Islet precursor cell (in vitro differentiated cells): ENCODE results near the gene MTX1.
A peak's percentile ranks its signal among the peaks of the same experiment; 100 is the strongest.
"Not testable (repeated sequence)": the region's sequence is repeated elsewhere in the genome, so short reads cannot be mapped to it uniquely, and the experiment has no call there.

Source experiments
- DNase-seq: peaks from one replicate; pipeline ENCODE4 v3.0.0-alpha.2; 2018

Gene MTX1

DNA sequence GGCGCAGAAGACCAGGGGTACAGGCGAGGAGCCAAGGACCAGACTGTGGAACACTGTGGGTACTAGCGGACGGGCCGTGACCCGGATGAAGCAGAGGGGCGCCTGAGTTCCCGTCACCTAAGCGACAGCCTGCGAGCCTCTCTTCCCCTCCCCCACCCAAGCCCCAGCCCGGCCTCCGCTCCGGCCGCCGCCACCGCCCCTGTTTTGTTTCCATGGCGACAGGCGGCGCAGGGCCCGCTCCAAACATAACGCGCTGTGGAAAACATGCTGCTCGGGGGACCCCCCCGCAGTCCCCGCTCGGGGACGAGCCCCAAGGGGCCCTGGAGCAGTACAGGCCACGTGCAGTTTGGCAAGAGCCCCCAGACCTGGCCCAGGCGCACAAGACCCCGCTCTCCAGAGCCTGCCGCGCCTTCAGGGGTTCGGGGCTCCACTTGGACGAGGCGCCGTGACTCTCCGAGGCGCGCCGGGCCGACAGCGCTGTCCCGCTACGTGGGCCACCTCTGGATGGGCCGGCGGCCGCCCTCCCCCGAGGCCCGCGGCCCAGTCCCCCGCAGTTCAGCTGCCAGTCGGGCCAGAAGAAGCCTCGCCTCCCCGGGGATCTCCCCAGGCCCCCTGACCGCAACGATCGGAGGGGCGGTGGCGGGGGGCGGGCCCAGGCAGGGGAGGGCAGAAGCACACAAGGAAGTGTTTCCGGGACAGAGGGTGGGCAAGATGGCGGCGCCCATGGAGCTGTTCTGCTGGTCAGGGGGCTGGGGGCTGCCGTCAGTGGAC is at the start of gene MTX1:
TSS of gene MTX1 (plus strand) at position 155 of the 771 bp plus-strand sequence. CDS start at position 265, 110 bp downstream.
- DNase-seq, result peak; percentile 96

GRCh38 chr1:155158991-155159390 is 49.5 kb upstream of the MTX1 start:
- peak; percentile 90 for DNase-seq

DNA sequence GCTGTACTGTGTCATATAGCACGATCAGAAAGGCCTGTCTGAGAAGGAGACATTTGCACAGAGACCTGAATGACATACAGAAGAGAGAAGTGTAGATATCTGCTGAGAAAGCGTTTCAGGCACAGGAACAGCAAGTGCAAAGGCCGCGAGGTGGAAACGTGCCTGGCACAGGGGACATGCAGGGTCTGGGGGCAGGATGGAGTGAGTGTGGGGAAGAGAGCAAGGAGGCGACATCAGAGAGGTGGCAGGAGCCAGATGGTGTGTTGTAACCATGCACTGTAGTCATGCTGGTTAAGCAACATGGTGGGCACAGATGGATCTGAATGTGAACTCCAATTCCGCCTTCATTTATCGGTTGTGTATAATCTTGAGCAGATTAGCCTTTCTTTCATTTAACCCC is 48.4 kb upstream of the MTX1 start:
- DNase-seq, result no peak

DNA sequence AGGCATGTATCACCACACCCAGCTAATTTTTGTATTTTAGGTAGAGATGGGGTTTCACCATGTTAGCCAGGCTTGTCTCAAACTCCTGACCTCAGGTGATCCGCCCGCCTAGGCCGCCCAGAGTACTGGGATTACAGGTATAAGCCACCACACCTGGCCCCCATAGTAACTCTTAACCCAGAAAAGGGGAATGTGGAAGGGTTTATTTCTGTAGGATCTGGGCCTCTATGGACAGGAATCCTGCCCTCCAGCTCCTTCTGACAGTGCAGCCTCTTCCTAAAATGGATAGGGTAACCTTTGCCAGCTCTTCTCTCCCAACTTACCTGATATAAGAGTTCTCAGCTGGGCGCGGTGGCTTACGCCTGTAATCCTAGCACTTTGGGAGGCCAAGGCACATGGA is 45.9 kb upstream of the MTX1 start:
- not testable (repeated sequence) for DNase-seq

DNA sequence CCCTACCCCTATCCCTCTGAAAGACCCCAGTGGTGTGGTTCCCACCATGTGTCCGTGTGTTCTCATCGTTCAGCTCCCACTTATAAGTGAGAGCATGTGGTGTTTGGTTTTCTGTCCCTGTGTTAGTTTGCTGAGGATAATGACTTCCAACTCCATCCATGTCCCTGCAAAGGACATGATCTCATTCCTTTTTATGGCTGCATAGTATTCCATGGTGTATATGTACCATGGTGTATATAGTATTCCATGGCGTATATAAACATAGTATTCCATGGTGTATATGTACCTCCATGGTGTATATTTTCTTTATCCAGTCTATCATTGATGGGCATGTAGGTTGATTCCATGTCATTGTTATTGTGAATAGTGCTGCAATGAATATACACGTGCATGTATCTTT is 44.7 kb upstream of the MTX1 start:
- DNase-seq, result not testable (repeated sequence)

- DNase-seq, result not testable (repeated sequence)
Observed at GRCh38 chr1:155164625-155165024, 43.9 kb upstream of the MTX1 start.

DNA sequence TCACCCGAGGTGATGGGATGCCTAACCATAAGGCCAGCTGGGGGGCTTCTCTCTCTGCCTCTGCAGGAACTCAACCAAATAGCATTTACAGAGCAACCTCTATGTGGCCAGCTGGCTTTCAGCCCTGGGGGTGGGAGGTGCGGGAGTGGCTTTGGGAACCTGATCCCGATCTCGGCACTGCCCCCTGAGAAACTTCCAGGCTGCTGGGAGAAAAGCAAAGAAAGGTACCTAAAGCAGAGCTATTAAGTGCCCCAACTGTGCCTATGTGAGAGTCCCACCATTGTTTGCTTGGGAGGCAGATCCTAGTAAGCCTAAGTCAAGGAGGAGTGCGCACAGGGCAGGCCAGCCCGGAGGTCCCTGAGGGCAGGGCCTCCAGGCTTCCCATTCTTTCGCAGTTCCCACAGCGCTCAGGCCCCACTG is 42.4 kb upstream of the MTX1 start:
- DNase-seq, result peak; percentile 54

- peak; percentile 57 for DNase-seq
Observed at GRCh38 chr1:155166471-155167165, 41.9 kb upstream of the MTX1 start.

DNA sequence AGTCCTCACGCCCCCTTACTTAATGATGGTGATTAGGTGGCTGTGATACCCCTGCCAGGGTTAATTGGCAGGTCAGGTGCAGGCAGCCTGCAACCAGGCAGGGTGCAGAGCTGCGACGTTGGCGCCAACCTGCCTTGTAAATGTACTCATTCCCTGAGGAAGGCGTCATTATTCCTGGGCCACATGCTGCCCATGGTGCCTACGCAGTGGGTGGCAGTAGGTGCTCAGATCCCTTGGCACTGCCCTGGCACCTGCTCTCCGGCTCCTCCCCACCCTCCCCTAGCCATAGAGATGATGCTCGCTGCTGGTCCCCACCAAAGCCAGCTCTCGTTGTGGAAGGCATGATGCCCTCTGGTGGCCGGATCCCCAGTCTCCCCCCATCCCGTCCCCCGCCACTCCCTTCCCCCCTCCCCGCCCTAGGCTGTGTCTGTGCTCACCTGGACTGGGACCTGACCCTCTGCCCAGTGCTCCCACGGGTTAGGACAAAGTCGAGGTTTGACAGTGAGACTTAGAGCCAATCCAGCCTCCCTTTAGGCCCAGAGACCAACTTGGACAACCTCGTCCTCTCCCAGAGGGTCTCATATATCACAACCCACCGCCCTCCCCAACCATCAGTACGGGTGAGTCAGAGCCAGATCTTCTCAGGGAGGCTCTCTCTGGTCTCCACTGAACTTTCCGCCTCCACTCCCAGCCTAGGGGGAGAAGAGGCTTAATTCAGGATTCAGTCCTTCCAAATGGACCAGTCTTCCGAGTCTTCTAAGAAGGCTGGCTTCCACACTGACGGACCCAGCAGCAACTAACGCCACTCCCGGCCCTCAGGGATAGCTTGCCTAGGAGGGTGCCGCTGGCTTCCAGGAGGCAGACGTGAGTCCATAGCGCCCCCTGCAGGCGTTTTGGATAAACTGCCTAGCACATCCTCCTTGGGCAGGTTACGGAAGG is 41.1 kb upstream of the MTX1 start:
- peak; percentile 94 for DNase-seq

DNA sequence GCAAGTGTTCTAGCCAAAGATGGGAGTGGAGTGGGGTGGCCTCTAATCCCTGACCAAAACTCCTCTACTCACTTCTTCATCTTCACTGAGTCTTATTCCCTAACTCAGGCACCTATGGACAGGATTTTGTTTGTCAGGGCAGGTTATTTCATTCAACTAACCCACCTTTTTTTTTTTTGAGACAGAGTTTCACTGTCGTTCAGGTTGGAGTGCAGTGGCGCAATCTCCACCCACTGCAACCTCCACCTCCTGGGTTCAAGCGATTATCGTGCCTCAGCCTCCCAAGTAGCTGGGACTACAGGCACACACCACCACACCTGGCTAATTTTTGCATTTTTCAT is 40.4 kb upstream of the MTX1 start:
- DNase-seq, result not testable (repeated sequence)

DNA sequence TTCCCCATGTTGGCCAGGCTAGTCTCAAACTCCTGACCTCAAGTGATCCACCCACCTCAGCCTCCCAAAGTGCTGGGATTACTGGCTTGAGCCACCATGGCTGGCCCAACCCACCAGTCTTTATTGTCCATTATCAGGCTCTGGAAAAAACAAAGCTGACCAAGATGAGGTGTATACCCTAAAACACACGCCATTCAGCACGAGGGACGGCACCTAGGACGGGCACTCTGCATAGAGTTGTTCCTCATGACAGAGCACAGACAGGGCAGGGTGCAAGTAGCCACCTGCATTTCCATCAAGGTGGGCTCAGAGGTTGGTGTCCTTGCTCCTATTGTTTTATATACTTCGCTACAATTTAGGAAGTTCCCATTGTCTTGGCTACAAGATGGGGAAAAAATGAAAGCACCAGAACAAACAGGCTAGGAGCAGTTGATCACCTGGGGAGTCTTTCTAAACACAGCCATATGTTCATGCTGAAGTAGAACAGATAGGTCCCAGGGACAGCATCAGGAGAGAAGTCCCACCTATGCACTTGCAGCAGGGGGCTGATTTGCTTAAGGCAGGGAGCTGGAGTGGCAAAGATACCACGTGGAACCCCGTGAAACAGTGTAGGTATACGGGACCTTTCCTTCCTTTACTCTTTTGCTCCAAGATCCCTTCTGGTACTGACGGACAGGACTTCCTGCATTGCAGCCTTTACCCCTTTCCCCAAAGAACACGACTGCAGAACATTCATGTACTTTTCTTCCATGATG is 39.9 kb upstream of the MTX1 start:
- DNase-seq, result peak; percentile 36

DNA sequence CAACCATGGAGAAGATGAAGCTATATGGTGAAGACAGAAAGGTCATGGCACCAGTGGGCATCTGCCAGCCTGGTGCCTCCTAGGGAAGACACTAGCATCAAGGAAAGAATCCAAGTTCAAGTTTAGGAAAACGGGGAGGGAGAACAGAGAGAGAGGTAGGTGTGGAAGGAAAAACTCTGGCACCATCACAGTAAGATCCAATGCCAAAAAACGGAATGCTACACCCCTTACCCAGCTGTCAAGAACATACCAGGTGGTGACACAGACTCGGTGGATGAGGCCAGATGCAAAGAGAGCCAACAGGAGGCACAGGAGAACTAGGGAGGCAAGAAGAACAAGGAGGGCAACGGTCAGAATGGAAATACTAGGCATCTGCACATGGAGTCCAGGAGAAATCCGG is 39.0 kb upstream of the MTX1 start:
- DNase-seq, result peak; percentile 24

DNA sequence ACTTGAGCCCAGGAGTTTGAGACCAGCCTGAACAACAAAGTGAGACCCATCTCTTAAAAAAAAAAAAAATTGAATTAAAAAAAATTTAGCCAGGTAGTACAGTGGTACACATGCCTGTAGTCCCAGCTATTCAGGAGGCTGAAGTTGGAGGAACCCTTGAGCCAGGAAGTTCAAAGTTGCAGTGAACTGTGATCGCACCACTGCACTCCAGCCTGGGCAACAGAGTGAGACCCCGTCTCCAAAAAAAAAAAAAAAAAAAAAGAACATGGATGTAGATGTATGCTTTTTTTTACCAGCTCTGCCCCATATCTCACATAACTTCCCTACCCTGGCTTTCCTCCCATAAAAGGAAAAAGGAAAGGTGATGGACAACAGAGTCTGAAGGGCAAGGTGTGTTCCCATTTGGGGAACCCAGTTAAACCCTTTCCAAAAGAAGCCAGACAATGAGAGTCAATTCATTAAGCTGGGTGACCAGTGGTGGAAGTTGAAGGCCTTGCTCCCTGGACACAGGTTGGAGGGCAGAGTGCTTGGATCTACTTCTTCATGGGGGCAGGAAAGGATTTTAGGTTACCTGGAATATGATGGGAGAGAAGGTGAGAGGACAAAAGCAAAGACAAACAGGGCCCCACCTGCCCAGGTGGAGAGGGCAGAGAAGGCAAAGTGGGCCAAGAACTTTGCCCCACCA is 38.3 kb upstream of the MTX1 start:
- peak; percentile 14 for DNase-seq

DNA sequence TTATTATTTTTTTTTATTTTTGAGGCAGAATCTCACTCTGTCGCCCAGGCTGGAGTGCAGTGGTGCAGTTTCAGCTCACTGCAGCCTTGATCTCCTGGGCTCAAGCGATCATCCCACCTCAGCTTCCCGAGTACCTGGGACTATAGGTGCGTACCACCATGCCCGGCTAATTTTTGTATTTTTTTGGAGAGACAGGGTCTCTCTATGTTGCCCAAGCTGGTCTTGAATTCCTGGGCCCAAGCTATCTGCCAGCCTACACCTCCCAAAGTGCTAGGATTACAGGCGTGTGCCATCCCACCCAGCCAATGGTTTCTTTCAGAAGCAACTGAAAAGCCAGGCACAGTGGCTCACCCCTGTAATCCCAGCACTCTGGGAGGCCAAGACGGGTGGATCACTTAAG is 37.7 kb upstream of the MTX1 start:
- peak; percentile 7 for DNase-seq

DNA sequence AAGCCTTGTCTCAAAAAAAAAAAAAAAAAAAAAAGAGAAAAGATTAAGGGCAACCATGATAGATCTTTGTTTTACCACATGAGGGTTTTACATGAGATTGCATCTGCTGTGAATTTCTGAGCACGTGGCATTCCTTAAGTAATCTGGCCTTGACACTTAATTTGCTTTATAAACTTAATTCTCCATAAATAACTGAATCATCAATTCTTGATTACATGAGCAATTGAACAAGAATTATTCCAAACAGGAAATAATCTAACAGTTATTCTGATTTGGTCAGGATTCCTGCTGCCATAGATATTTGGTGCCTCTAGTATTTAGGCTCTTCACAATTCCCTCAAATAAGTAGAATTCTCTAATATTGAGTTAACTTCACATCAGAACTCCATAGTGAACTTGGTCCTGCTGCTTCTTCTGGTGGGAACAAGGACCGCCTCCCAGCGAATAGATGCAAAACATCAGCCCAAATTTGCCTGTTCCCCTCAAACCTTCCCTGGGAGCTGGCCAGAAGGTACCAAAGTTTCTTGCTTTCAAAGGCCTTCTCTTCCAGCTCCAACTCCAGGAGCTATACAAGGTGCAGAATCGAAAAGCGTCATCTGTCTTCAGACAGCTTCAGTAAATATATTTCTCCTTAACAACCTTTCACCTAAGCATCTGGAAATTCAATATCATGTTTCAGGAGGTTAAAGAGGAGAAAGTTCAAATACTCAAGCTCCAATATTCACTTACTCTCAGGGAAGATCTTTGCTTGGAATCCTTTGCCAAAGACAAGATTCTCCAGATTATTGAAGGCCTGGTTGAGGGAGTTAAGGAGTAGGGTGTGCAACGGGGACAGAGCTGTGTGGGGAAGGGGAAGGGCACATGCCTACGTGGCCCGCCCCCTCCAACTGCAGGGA is 36.4 kb upstream of the MTX1 start:
- no peak for DNase-seq

DNA sequence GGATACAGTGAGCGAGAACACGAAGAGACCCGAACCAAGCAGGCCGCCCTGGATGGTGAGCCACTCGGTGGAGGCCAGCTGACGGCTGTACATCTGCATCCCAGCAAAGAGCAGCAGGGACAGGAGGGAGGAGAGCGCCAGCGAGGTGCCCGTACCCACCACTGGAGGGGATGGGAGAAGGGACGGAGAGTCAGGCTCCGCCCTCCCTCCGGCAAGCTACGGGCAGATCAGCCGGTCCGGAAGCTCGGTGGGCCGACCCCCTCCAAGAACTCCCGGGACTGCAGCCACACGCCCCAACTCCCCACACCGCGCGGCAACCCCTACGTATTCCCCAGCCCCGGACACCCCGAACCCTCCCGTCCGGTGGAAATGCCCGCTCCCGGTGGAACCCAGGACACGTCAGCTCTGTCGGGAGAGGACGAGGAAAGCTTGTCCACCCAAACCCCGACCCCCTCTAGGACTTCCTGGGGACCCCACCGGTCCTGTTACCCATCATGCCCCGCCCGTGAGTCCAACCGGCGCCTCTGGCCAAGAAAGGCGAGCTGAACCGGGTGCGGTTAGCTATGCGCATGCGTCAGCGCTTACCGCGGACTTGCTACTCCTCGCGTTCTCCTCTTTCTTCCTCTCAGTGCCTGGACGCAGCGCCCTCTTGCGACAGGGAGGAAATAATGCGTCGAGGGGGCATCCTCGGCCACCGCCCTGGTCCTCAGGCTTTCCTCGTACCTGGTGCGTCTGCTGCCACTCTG is 35.6 kb upstream of the MTX1 start, which contains the start of gene KRTCAP2:
TSS of gene KRTCAP2 (minus strand) at position 573 of the 746 bp plus-strand sequence. CDS start at position 493, 80 bp downstream.
- DNase-seq, result peak; percentile 97

GRCh38 chr1:155173478-155174323 is 34.8 kb upstream of the MTX1 start, which contains the start of gene TRIM46:
Gene TRIM46 (plus strand): TSS chr1:155173849. CDS start chr1:155173967, 118 bp downstream.
- DNase-seq, result peak; percentile 67
